Activated T-helper 1 cell treated with anti-CD3 and anti-CD28 coated beads, Interleukin-2, amount 50 U/mL, for 16 hours (primary cell): ENCODE data around the gene COX4I2.
"Not testable (repeated sequence)": the region's sequence is repeated elsewhere in the genome, so short reads cannot be mapped to it uniquely, and the experiment has no call there.

Experiments
- DNase-seq, 2 donors: peaks; one replicate each; pipeline ENCODE4 v3.0.0-alpha.2; 2020; ENCODE audit warnings: low read depth in 1 of 2, low spot score in 1 of 2

The COX4I2 gene

DNA sequence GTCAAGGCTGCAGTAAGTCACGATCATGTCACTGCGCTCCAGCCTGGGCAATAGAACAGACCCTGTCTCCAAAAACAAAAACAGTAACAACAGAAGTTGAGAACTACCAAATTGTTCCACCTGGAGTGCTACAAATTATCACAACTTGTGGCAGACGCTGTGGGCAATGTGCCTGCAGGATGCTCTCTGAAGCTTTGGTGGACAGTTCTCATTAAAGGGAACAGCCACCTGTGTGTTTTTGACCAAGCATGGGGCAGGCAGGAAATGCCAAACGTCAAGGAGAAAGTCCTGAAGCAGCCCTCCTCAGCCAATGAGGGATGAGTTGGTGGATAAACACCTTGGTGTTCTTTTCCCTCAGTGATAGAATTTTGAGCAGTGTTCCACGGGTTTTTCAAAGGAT lies 15.8 kb downstream of the COX4I2 start:
- no peak for DNase-seq

DNA sequence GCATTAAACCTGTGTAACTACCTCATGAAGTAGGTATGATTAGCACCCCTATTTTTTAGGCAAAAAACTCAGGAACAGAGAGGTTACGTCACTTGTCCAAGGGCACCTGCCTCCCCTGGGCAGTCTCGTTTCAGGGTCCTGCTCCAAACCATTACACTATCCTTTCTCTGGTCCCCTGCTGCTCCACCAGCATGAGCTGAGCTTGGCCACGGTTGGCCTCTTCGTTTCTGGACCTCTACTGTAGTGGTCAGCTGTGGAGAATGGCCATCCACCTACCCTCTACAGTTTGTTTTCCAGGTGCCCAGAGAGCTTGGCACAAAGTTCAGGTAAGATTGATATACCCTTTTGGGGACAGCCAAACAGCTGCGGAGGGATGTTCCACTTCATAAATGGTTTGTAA lies 16.8 kb downstream of the COX4I2 start:
- DNase-seq: no peak

DNA sequence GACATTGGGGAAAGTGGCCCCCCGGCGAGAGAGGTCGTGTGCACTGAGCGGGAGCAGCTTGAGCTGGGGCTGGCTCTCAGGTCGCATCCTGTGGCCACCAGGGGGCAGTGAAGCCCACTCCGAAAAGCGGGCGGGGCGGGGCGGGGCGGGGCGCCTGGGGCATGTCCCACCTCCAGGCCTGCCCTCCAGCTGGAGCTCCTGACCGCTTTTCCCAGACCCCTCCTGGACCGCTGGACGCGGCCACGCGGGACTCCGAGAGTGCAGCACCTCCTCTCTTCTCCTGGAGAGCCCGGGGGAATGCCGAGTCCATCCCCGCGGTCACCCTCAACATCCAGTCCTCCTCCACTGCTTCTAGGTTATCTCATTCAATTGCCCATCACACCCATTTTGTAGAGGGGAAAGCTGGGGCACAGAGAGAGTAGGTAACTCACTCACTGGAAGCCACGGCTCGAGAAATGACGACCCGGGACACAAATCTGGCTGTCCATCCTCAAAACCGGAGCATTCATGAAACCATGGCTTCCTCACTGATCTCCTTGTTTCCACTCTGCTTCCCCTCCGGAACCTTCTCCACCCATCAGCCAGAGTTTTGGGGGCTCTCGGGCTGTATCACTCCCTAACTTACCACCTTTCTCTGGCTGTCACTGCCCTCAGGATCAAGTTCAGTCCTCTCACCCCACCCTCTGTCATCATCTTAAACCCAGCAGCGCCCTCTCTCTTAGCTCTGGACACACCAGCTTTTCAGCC lies 24.1 kb downstream of the COX4I2 start:
- DNase-seq: peak; percentile 67 to 78

DNA sequence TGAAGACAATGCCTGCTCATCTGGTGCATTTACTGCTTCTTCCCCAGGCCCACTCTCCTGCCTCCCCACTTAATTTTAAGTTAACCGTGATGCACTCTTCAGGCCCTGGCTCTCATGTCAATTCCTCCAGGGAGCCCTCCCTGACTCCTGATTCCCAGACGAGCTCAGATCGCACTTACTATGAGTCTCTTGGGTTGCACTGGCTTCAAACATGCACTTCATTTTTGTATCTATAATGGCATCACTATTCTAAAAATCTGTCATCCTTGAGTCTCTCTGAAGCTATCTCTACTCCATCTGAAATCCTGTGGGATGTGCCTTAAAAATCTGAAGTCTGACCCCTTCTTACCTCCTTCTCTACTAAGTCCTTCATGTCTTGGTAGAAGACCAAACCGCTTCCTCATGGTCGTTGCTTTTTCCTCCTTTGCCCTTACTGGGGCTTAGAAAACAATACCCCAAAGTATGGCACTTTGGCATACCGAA lies 24.7 kb downstream of the COX4I2 start:
- DNase-seq: no peak

DNA sequence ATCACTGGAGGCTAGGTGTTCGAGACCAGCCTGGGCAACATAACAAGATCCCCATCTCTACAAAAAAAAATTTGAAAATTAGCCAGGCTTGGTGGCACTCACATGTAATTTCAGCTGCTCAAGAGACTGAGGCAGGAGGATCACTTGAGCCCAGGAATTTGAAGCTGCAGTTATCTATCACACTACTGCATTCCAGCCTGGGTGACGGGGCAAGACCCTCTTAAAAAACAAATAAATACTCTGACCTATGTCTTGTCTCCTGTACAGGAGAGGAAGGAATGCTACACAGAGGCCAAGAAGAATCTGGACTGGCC lies 25.8 kb downstream of the COX4I2 start:
- DNase-seq: no peak

DNA sequence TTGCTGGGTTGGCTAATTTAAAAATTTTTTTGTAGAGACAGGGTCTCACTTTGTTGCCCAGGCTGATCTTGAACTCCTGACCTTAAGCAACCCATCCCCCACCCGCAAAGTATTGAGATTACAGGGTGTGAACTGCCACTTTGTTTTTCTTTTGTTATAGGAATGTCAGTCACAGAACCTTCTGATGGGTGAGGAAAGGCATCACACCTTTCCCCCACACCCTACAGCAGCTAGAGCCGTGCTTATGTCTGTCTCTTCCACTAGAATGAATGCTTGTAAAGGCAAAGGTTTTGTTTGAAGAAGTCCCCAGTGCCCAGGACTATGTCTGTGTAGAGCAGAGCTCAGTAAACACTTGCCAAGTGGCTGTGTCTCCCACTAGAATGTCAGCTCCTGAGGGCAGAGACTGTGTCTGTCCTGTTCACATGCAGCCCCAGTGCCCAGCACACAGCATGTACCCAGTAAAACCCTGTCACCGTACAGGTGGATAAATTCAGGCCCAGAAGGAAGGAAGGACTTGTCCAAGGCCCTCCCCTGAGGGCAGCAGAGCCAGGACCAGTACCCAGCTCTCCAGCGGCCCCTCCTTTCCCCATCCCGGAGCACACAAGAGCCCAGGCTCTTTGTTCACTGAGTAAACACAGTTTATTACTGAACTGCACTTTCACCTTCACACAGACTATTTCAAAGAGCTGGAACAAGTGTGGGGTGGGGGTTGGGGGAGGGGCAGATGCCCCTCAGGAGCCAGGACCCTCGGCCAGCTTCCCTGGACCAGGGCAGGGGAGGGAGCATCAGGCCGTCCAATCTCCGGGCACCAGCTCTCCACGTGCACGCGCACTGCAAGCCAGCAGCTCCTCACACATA lies 26.4 kb downstream of the COX4I2 start:
- no peak for DNase-seq

DNA sequence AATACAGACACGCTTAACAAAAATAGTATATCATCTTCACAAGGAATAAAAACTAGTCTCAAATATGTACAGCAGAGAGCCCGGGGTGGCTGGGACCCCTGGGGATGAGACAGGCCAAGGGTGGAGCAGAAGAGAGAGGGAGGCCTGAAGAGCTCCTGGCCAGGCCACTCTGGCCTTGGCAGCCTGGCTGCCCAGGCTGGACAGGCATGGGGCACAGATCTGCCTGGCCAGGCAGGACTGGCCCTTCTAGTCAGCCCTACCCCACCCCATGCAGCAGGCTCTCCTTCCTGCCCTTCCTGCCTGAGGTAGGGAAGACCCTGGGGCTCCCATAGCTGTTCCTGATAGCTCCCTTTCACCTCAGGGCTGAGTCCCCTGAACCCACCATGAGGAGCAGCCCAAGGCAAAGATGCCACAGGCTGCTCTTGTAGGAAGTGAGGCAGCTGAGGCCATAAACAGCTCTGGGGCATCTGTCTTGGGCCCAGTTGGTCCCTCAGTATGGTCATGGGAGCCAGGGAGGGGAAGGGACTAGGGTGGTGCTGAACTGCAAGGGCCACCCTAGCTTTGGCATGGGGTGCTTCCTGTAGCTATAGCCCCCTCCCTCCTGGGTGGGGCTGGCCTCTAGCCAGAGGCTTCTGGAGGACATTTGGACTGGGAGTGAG lies 27.1 kb downstream of the COX4I2 start:
- no peak for DNase-seq

DNA sequence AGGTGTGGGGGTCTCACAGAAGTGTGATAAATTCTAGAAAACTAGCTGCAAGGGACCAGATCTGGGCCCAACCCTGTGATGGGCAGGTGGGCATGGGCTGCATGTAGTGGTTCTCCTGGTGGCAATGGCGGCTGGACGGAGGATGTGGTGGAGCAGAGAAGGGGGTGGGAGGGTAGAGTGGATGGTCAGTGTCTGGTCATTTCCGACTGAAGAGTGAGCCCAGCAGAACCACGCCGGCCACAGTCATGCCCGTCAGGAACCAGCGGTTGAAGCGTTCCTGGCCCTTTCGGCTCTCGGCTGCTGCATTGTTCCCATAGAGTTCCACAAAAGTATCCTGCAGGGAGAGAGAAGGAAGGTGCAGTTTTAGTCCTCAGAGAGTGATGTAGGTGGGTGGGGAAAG lies 28.0 kb downstream of the COX4I2 start:
- no peak for DNase-seq

DNA sequence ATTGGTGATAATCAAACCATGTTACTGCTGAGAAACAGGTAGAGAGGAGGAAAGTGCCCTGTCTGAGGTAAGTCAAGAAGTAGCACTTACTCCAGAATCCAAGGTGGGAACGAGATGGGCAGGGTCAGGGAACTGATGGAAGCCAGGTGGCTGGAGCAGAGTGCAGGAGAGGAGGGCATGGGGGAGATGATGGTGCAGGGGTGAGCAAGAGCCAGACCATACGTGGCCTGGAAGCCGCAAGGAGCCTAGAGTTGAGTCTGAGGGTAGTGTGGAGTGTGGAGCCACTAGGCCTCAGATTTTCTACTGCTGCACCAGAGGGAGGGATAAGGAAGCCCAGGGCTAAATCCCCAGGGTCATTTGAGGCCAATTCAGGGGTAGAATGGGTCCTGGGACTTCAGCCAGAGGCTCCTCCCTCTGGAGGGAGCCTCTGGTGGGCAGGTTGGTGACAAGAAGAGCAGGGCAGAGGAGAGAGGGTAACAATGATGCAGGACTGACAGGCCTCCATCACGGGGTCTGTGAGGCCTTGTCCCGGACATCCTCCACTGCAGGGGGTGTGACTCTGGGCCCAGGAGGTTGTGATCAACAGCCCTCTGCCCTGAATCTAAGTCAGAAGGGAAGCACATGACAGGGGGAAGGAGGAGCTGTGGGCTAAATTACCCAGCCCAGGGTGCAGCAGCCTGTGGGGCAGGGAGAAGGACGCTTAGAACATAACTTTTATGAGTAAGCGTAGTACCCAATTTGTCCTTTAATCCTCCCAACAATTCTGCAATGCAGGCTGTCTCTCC lies 28.7 kb downstream of the COX4I2 start:
- DNase-seq: no peak

DNA sequence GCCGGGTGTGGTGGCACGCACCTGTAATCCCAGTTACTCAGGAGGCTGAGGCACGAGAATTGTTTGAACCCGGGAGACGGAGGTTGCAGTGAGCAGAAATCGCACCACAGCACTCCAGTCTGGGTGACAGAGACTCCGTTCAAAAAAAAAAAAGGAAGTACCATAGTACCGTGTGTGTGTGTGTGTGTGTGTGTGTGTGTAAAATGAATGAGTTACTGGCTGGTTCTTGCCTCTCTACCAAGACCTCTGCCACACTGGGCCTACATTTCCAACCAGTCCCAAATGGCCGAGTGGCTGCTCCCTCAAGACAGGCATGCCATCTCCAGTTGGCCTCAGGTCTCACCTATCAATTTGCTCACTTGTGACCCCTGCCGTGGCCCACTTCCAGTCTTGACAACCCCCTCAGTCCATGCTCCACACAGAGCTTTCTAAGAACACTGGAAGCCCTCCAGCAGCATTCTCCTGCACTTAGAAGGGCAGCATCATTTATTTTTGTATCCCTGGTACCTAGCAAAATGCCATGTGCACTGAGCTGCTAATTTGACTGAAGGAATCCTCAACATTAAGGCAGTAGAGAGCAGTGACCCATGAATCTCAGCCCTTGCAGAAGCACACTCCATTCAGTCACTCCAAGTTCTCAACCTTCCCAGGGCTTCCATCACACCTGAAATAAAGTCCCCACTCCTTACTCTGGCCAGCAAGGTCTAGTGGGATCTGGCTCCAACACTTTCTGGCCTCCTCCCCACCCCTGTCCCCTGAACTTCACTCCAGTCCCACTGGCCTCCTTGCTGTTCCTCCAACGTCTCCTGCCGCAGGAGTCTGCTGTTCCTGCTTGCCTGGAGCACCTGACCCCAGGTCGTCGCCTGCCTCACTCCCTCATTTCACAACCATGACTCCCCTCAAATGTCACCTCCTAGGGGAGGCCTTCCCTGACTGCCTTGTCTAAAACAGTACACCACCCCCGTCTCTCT lies 29.9 kb downstream of the COX4I2 start:
- DNase-seq: no peak

DNA sequence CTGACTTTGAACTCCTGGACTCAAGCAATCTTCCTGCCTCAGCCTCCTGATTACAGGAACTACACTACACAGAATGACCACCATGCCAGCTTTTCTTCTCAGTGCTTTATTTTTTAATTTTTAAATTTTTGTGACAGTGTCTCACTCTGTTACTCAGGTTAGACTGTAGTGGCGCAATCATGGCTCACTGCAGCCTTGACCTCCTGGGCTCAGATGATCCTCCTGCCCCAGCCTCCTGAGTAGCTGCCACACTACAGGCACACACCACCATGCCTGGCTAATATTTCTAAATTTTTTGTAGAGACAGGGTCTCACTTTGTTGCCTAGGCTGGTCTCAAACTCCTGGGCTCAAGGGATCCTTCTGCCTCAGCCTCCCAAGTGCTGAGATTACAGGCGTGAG lies 31.2 kb downstream of the COX4I2 start:
- DNase-seq: not testable (repeated sequence)

DNA sequence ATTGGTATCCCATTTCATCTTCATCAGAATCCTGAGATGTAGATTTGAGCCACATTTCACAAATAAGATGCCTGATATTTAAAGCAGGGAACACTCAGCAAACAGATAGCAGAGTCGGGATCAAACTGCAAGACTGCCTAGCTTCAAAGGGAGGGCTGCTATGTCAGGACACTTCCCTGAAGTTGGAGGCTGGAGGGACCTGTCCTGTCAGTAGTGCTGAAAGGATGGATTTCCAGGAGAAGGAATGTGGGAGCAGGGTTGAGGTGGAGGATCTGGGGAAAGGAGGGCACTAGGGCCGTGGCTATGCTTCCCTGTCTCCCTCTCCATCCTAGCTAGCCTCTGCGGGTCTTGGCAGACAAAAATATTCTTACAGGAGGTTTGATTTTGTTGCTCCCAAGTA lies 32.2 kb downstream of the COX4I2 start:
- no peak for DNase-seq

DNA sequence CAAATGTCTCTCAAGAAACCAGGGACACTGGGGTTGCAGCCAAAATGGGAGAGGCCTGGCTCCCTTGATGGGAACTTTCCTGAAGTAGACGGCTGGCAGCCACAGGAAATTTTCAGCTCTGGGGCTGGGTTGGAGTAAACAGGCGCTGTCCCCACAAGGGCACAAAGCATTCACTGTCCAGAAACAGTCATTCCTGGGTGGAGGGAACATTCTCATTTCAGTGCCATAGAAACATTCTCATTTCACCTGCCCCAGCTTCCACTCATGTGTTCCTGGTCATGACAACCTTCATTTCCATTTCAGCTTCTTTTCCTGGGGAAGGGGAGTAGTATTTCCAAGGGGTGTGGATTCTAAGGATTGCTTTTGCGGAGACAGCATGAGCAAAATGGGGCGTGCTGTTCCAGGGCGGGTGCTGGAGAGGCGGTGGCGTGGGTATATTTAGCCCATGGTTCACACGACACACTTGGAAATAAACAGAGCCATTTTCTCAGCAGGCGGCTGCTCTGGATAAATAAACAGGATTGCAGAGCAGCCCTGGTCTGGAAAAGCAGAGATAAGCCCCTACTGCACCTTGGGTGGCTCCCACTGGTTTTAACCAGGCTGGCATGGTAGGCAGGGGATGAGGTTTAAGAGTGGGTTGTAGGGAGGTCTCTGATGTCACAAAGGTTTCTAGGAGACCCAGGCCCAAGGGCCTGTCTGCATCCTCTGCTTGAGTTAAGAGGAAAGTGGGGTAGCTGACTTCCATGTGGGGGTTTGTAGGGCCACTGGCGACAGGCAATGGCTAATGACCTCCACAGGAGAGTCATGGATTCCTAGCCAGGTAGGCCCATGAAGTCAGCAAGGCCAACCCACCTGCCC lies 32.9 kb downstream of the COX4I2 start:
- no peak for DNase-seq

DNA sequence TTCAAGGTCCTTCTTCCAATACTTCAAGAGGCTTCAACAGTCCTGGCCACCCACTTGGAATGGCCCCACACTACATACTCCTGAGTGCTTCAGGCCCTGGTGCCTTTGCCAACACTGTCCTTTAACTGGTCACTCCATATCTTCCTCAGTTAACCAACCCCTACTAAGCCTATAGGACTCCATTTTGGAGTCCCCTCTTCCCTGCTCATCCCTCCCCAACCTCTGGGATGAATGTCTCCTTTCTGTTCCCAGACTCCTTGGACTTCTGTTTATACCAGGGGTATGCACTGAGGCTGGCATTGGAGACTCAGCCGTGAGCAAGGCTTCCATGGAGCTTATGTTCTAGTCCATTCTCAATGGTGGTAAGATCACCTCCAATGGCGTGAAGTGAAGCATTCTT lies 33.6 kb downstream of the COX4I2 start:
- no peak for DNase-seq

DNA sequence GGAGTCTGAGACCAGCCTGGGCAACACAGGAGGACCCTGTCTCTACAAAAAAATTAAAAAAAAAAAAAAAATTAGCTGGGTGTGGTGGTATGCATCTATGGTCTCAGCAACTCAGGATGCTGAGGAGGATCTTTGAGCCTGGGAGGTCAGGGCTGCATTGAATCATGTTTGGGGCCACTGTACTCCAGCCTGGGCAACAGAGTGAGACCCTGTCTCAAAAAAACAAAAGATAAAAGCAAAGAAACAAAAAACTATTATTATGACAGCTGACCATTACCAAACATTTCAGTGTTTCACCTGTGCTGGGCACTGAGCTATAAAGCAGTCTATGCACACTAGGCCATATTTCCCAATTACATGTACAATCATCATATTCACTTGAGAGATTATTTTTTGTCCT lies 35.7 kb downstream of the COX4I2 start:
- no peak for DNase-seq

DNA sequence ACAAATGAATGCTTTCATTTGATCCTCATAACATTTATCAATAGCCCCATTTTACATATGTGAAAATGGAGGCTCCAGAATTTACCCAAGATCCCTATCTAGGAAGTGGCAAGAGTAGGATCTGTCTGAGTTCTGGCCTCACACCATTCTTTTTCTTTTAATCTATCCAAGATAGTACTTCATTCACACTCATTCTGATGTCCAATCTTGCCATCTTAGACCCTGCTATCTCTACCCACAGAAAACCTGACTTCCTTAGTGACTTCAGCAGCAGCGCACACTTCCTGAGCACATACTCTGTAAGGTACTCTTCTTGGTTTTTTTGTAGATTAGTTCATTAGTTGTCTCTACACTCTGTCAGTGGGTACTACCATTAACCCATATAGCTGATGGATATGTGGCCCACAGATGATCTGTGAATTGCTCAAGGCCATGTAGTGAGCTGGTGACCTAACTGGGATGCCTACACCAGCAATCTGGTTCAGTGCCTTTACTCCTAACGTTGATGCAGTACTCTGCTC lies 36.3 kb downstream of the COX4I2 start:
- DNase-seq: no peak

DNA sequence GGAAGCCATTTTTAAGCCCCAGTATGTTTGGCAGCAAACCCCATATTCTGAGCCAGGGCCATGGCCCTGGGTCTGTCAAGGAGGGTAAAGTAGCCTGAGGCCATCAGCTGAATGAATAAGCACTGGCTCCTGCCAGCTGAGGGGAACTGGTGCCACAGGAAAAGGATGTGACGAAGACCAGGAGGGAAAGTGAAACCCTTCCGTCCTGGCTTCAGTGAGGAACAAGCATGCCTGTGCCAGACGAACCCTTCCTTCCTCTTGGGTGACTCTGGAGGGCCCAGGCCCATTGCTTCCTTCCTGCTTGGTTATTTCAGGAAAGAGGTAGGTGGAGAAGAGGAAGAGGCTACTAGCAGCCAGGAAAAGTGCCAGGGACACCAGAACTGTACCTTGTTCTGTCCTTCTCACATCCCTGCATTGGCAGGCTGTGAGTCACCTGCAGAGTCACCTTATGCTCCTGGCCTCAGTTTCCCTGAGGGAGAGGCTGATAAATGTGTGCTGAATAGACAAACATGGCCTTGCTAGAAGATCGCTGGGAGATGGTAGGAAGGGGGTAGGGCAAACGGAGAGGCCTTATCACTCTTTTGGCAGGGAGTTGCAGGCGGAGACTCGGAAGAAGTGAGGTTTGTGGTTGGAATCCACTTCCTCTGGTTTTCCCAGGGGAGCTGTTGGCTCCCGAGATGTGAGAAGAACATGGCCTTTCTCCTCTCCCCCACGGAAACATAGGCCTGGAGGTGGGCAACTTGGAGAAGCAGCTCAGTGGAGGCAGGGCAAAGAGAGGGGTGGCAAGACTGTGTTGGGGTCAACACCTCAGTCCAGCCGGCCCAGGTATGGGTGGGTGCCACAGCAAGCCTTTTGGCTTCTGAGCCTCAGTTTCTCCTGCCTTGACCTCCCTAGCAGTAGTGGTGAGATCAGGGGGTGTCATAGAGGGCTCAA lies 37.4 kb downstream of the COX4I2 start:
- DNase-seq: peak; percentile 34 to 39
